GM12874 (cell line): Measurements from ENCODE around the gene TMEM223.

Experiments used
- TF ChIP-seq, protein P1 (sequence below): IDR thresholded peaks from 2 replicates; pipeline ENCODE4 v1.5.1; 2011; ENCODE audit warnings: low read depth, mild to moderate bottlenecking, control low read depth, low read length, moderate library complexity; ENCODE audit not compliant: insufficient read depth

TMEM223 gene

DNA sequence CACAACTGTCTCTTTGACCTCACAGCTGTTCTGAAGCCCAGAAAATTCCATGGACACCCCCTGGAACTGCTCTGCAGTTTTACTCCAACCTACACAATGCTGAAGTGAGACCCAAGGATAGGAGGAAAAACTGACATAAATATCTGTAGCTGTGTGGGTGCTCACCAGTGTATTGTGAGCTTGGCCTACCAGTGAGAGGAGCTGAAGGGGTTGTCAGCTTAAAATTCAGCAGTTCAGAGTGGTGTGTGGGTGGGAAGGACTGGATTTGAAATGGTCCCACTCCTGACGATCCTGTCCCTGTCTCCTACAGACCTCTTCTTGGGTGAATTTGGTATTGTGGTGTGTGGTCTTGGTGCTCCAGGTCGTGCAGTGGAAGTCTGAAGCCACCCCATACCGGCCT, 2.2 kb downstream of the TMEM223 start:
- TF ChIP-seq, protein P1, sequence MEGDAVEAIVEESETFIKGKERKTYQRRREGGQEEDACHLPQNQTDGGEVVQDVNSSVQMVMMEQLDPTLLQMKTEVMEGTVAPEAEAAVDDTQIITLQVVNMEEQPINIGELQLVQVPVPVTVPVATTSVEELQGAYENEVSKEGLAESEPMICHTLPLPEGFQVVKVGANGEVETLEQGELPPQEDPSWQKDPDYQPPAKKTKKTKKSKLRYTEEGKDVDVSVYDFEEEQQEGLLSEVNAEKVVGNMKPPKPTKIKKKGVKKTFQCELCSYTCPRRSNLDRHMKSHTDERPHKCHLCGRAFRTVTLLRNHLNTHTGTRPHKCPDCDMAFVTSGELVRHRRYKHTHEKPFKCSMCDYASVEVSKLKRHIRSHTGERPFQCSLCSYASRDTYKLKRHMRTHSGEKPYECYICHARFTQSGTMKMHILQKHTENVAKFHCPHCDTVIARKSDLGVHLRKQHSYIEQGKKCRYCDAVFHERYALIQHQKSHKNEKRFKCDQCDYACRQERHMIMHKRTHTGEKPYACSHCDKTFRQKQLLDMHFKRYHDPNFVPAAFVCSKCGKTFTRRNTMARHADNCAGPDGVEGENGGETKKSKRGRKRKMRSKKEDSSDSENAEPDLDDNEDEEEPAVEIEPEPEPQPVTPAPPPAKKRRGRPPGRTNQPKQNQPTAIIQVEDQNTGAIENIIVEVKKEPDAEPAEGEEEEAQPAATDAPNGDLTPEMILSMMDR, result no peak

DNA sequence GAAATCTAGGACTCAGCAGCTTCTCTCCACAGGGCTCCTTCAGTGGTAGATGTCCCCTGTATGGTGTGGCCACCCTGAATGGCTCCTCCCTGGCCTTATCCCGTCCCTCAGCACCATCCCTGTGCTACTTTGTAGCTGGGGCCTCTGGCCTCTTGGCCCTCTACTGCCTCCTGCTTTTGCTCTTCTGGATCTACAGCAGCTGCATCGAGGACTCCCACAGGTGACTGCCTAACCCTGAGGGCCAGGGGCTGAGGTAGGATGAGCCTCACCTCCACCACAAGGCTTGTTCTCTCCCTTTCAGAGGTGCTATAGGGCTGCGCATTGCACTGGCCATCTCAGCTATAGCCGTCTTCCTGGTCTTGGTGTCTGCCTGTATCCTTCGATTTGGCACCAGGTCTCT, 2.8 kb downstream of the TMEM223 start:
- TF ChIP-seq, protein P1, result no peak

DNA sequence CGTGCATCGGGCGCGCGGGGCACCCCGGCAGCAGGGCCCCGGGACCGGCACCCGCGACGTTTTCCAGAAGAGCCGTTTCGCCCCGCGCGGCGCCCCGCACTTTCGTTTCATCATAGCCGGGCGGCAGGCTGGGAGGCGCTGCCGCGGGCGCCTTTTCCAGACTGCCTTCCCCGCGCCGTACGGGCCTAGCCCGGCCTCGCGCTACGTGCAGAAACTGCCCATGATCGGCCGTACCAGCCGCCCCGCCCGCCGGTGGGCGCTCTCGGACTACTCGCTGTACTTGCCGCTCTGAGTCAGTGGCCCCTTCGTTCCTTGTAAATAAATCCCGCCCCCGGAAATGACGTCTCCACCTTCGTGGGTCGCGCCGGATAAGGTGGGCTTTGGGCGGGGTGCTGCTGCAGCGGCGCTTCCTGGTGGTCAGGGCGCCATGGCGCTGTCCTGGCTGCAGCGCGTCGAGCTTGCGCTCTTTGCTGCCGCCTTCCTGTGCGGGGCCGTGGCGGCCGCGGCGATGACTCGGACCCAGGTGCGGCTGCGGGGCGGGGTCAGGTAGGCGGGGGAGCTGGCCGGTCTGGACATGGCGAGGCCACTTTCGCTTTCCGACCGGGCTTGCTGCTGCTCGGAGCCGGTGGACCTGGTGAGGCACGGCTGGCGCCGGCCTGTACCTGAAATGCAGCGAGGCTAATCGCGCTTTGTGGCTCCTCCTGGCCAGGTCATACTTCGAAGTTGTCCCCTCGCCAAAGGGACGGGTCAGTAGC, 4.6 kb downstream of the TMEM223 start, which contains the start of gene TMEM179B:
Gene TMEM179B (plus strand): TSS at position 398 of the 755 bp plus-strand sequence. CDS start 30 bp downstream, at position 428.
- TF ChIP-seq, protein P1, result peak; percentile 79

DNA sequence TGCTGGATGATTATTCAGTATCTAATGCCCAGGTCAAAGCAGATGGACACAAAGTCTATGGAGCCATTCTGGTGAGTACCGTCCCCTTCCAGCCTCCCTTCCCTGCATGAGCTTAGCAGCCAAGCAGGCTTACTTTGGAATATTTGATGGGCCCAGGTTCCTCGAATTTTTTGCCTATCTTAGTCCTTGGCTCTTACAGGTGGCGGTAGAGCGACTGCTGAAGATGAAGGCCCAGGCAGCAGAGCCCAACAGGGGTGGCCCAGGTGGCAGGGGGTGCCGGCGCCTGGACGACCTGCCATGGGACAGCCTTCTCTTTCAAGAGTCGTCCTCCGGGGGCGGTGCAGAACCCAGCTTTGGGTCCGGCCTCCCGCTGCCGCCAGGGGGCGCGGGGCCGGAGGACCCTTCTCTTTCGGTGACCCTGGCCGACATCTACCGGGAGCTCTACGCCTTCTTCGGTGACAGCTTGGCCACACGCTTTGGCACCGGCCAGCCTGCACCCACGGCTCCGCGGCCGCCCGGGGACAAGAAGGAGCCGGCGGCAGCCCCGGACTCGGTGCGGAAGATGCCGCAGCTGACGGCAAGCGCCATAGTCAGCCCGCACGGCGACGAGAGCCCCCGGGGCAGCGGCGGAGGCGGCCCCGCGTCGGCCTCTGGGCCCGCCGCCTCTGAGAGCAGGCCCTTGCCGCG, 5.3 kb downstream of the TMEM223 start:
- TF ChIP-seq, protein P1, result peak; percentile 100

DNA sequence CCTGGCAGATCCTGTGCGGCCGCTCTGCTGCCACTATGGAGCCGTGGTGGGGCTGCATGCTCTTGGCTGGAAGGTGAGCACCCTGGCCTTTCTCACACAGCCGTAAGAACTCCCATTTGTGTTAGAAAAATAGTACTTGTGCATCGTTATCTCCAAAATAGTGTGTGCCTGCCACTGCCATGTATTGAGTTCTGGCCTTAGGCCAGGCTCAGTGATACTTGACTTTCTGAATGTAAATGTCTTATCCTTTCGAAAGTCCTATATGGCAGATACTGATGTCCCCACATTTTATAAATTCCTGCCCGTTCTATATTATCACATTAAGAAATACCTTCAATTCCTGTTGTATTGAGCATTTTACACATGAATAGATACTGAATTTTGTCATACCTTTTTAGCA, 9.1 kb downstream of the TMEM223 start:
- TF ChIP-seq, protein P1, result no peak

DNA sequence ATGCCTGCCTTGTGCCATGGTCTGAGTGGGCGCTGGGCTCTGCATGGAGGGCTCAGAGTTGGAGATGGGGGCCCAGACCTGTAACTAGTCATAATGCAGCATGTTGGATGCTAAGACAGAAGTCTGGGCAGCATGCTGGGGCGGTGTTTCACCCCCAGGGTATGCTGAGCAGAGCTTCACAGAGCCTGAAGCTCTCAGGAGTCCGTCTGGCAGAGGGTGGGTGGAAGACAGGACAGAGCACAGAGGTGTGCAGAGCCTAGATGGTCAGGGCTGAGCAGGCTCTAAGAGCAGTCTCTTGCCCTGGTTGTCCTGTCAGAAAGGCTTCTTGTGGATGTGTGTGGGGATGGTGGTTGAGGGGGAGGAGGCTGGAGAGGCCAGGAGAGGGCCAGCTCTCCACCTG, 13.4 kb downstream of the TMEM223 start:
- TF ChIP-seq, protein P1, result no peak

DNA sequence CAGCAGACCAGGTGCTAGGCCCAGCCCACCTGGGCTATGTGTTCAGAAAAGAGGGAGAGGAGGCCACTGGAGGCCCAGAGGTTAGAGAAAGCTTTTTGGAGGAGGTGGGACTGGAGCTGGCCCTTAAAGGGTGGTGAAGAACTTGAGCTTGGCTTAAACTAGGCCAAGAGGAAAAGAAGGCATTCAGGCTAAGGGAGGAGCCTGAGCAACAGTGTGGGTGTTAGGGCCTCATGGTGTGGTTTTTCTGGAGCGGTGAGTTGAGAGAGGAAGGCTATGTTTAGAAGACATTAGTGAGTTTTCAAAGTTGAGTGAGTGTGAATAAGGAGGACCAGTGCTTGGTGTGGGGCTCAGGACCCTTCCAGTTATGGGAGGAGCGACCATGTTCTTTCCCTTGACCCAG, 14.4 kb downstream of the TMEM223 start:
- TF ChIP-seq, protein P1, result no peak
